IgD-negative memory B cell (primary cell): ENCODE results near the gene IBA57. TPM values are rescaled to one million over a fixed set of nuclear protein-coding genes. Genes with fewer than 3 reads are reported as not detected.

ENCODE experiments used
- H3K27ac Mint-ChIP-seq, 3 donors: one replicate each; pipeline ENCODE4 v1.8.0; 2020 to 2022; ENCODE audit warnings: mild to moderate bottlenecking in 3 of 3, mixed read lengths in 3 of 3, moderate library complexity in 1 of 3
- H3K27me3 Mint-ChIP-seq: one replicate; pipeline ENCODE4 v1.8.0; 2021; ENCODE audit warnings: mixed read lengths
- H3K36me3 Mint-ChIP-seq: one replicate; pipeline ENCODE4 v1.8.0; 2020; ENCODE audit warnings: mild to moderate bottlenecking, mixed read lengths
- H3K4me1 Mint-ChIP-seq, 3 donors: one replicate each; pipeline ENCODE4 v1.8.0; 2020 to 2022; ENCODE audit warnings: mixed read lengths in 3 of 3, mild to moderate bottlenecking in 1 of 3
- H3K4me3 Mint-ChIP-seq, 4 donors: one replicate each; pipeline ENCODE4 v1.8.0; 2020 to 2022; ENCODE audit warnings: mild to moderate bottlenecking in 4 of 4, mixed read lengths in 4 of 4, moderate library complexity in 3 of 4
- H3K9me3 Mint-ChIP-seq, 3 donors: one replicate each; pipeline ENCODE4 v1.8.0; 2020 to 2021; ENCODE audit warnings: mixed read lengths in 3 of 3, mild to moderate bottlenecking in 1 of 3
- polyA plus RNA-seq: library from polyadenylated mRNA; unstranded; fragments of 300-500 nt; fragmentation: Illumina TruSeq; gene quantifications from one replicate; pipeline ENCODE4 v1.2.3, GENCODE V29; 2021

Gene IBA57
- polyA plus RNA-seq, 1 donor from 2014 or later, result 3.3 TPM

DNA sequence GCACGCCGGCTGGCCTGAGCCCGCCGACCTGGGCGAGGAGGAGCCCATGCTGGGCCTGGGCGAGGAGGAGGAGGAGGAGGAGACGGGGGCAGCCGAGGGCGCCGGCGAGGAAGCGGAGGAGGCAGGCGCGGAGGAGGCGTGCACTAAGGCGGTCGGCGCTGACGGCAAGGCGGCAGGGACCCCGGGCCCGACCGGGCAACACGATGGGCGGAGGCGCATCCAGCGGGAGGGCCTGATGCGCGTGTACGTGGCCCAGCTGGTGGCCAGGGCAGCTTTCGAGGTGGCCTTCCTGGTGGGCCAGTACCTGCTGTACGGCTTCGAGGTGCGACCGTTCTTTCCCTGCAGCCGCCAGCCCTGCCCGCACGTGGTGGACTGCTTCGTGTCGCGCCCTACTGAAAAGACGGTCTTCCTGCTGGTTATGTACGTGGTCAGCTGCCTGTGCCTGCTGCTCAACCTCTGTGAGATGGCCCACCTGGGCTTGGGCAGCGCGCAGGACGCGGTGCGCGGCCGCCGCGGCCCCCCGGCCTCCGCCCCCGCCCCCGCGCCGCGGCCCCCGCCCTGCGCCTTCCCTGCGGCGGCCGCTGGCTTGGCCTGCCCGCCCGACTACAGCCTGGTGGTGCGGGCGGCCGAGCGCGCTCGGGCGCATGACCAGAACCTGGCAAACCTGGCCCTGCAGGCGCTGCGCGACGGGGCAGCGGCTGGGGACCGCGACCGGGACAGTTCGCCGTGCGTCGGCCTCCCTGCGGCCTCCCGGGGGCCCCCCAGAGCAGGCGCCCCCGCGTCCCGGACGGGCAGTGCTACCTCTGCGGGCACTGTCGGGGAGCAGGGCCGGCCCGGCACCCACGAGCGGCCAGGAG, 7.2 kb upstream of the IBA57 start:
- Mint-ChIP-seq H3K4me1 (no peaks in the 10 kb centered on the region), H3K27ac (no peak overlapping the region), H3K27me3 (peaks cover 2% of the 10 kb centered on the region), H3K36me3 (peaks cover 2% of the 10 kb centered on the region), H3K9me3 (no peaks in the 10 kb centered on the region), H3K4me3 (no peak overlapping the region)

DNA sequence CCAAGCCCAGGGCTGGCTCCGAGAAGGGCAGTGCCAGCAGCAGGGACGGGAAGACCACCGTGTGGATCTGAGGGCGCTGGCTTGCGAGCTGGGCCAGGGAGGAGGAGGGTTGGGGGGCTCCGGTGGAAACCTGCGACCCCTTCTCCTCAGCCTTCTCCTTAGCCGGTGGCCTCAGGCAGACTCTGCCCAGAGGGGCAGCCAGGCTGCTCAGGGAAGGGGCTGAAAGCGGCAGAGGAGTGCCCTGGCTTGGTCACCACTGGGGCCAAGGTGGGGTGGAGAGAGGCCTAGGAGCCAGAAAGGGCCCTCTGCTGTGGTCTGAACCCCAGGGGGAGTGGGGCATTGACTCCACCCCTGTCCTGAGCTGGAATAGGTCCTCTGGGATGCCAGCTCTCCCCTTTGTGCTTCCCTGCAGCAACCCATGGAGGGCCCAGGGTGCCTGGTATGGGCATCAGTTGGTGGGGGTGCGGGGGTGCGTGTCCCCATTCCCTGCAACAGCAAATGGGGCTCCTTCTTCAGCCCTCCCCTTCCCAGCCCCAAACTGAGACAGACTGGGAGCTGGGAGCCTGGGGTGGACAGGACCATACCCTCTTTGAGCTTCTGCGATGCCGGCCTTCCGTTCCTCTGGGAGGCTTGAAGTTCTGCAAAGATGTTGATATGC, 6.5 kb upstream of the IBA57 start:
- Mint-ChIP-seq H3K4me1 (no peaks in the 10 kb centered on the region), H3K27ac (no peak overlapping the region), H3K27me3 (peaks cover 2% of the 10 kb centered on the region), H3K36me3 (no peaks in the 10 kb centered on the region), H3K9me3 (no peaks in the 10 kb centered on the region), H3K4me3 (no peak overlapping the region)

DNA sequence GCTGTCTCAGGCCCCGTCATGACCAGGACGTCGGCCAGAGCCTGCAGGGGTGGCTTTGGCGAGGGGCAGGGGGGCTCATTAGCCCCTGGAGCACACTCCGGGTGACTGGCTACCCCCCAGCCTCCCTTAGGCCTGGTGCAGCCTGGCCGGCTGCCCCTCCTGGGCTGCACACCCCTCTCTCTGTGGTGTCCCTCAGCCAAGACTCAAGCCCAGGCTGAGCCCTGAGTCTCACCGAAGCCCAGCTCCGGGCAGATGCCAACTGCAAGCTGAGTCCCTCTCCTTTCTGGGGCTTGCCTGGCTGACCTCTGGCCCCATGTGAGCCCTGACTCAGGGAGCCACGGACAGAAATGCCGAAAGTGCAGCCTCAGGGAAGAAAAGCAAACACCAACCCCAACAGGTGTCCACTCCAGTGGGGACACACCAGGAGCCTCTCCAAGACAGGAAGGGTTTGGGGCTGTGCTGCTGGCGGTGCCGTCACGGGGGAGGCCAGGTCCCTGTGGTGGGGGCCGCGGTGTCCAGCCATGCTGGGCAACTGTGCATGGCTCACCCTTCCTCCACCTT, 5.3 kb upstream of the IBA57 start:
- H3K4me1 Mint-ChIP-seq, result peaks cover 3 to 6% (median 5%) of the 10 kb centered on the region in 3 donors
- no peaks in the 10 kb centered on the region for H3K9me3 Mint-ChIP-seq
- H3K27me3 Mint-ChIP-seq, result peaks cover 2% of the 10 kb centered on the region
- no peaks in the 10 kb centered on the region for H3K36me3 Mint-ChIP-seq
- H3K27ac Mint-ChIP-seq, result no peak overlapping the region
- no peak overlapping the region for H3K4me3 Mint-ChIP-seq

DNA sequence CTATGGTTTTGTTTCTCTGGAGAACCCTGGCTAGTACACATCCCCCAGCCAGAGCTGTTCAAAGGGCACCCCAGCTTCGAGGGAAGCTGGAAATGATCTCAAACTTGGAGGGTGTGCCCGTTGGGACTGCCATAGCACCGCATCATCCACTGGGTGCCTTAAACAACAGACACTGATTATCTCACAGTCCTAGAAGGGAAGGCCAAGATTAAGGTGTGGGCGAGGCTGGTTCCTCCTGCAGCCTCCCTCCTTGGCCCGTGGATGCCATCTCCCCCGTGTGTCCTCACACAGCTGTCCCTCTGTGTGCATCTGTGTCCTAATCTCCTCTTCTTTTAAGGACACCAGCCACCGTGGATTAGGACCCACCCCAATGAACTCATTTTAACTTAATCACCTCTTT, 4.2 kb upstream of the IBA57 start:
- Mint-ChIP-seq H3K9me3 (no peaks in the 10 kb centered on the region), H3K4me3 (no peak overlapping the region), H3K36me3 (no peaks in the 10 kb centered on the region), H3K27me3 (peaks cover 2% of the 10 kb centered on the region), H3K27ac (peak overlapping the region in 1 of 3 donors; percentile 23), H3K4me1 (peaks cover 3 to 6% (median 5%) of the 10 kb centered on the region in 3 donors)

DNA sequence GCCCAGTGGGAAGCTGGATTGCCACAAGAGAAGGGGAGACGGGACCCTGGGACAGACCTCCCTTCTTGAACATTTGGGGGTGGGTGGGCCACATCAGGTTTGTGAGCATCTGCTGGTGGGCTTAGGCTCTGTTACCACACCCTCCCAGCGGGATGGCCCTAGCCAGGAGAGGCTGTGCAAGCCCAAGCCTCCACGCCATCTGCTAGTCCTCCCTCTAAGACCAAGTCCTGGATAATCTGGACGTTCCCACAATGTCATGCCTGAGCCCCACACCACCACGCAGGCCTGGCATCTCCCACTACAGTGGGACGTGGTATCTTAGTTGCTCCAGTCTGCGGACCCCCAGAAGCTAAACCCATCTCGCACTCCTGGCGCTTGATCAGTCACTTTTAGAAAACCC, 3.7 kb upstream of the IBA57 start:
- H3K9me3 Mint-ChIP-seq, result no peaks in the 10 kb centered on the region
- H3K4me3 Mint-ChIP-seq, result no peak overlapping the region
- H3K36me3 Mint-ChIP-seq, result no peaks in the 10 kb centered on the region
- peak overlapping the region in 1 of 3 donors; percentile 18 for H3K27ac Mint-ChIP-seq
- peaks cover 6 to 11% (median 9%) of the 10 kb centered on the region in 3 donors for H3K4me1 Mint-ChIP-seq
- peaks cover 2% of the 10 kb centered on the region for H3K27me3 Mint-ChIP-seq

DNA sequence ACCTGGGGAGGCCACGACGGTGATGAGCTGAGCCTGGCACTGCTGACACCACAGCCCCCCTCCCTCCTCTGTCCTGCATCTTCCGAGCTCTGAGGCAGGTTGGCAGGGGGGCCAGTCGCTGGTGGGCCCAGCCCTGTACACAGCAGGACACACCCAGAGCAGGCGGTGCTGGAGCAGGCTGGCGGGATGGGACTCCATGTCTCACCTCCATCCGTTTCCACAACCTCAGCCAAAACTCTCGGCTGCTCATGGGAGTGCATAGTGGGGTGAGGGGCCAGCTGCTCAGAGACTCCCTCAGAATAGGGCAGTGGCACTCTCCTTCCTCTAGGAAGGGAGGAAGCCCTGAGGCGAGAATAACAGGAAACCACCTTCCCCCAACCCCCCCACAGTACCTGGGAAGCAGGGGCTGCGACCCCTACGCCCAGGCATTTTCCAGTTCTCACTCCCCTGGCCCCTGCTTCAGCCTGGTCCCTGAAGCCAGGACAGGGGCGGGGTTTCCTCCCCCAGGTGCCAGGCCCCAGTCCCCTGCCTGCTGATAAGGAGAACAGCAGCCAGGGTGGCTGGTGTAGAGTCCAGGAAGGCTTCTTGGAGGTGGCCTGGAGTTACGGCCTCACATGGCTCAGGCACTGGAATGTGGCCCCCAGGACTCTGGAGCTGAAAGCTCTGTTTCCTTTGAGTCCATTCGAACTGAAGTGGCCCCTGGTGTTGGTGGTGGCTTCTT, 3.2 kb upstream of the IBA57 start:
- H3K27ac Mint-ChIP-seq, result no peak overlapping the region
- peaks cover 8 to 12% (median 10%) of the 10 kb centered on the region in 3 donors for H3K4me1 Mint-ChIP-seq
- no peak overlapping the region for H3K4me3 Mint-ChIP-seq
- H3K27me3 Mint-ChIP-seq, result peaks cover 2% of the 10 kb centered on the region
- H3K36me3 Mint-ChIP-seq, result no peaks in the 10 kb centered on the region
- no peaks in the 10 kb centered on the region for H3K9me3 Mint-ChIP-seq

DNA sequence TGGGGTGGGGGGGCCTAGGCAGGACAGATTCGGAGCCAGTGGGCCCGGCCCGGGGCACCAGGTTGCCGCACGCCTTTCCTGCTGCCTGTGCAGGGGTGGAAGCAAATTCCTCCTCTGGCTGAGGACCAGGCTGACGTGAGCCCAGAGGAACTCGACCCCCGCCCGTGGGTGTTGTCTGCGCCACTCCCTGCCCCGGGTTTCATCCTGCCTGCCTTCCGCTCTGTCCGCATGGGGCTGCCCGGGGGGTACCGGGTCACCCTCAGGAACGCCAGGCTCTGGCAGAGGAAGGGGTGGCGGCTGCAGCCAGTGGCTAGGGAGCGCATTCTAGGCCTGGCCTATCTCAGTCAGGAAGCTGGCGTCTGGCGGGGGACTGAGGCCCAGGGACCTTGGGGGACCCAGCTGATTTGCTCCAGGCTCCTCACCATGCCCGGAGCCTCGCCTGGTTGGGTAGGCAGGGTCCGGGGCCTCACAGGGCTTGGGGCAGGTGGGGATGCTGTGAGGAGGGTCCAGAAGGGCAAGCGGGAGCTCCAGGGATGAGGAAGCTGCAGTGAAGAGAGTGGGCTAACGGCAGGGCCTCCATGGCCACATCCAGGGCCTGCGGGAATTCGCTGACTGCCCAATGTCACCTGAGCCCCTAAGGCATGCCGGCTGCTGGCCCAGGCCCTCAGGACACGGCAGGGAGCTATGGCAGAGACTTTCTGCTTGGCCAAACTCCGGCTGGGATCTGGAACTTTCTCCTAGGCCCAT, 2.4 kb upstream of the IBA57 start:
- Mint-ChIP-seq H3K27ac (peak overlapping the region in 1 of 3 donors; percentile 95), H3K27me3 (peaks cover 2% of the 10 kb centered on the region), H3K9me3 (no peaks in the 10 kb centered on the region), H3K36me3 (no peaks in the 10 kb centered on the region), H3K4me1 (peaks cover 12 to 16% (median 13%) of the 10 kb centered on the region in 3 donors), H3K4me3 (no peak overlapping the region)

DNA sequence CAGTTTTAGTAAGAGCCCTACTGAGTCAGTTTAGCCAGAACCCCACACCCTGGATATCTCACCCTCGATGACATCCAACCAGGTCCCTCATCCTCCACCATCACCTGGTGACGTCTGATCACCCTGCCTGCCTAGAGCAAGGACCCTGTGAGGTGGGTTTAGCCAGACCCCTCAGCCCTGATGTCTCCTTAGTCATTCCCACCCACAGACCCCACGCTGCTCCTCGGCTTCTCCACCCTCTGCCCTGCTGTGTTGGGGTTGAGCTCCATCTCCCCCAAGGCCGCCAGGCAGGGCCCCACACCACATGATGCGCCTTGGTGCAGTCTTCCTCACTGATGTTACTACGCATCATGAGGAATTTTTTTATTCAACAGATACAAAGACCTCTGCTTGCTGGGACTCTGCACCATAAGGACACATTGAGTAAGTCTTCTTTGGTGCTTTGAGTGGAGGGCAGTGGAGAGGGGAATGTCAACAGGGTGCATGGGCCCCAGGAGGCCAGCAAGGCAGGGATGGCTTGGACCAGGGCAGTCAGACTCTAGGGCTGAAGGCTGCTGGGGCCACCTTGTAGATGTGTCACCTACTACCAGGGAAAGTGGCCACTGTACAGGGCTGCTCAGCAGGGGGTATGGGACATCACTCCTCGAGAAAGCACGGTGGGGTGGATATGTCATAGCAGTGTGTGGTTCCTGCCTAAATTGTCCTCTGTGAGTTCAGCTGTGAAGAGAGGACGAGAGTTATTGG, 1.7 kb upstream of the IBA57 start:
- no peaks in the 10 kb centered on the region for H3K36me3 Mint-ChIP-seq

DNA sequence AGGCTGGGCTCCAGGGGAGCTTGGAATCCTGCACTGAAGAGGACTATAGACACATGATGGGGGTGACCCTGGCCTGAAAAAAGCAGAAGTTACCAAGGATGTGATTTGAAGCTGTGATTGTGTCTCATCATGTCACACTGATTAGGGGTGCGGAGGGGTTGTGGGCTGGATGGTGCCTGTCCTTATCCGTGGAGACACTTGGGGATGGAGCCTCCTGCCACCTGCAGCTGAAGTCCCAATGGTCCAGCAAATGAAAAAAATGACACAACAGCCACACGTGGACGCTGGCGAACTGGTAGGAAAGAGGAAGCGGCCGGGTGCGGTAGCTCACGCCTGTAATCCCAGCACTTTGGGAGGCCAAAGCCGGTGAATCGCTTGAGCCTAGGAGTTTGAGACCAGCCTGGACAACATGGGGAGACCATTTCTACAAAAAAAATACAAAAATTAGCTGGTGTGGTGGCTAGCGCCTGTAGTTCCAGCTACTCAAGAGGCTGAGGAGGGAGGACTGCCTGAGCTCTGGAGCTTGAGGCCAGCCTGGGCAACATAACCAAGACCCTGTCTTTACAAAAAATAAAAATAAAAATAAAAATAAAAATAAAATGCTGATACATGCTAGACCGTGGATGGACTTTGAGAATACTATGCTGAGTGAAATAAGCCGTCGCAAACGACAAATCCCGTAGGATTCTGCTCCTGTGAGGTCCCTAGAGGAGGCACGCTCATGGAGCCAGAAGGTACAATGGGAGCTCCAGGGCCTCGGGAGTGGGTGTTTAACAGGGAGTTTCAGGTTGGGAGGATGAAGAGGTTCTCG, 838 bp upstream of the IBA57 start:
- Mint-ChIP-seq H3K27me3 (peaks cover 2% of the 10 kb centered on the region), H3K36me3 (peaks cover 2% of the 10 kb centered on the region), H3K4me1 (peaks cover 12 to 22% (median 17%) of the 10 kb centered on the region in 3 donors), H3K4me3 (peak overlapping the region; percentile 87 to 98 (median 92)), H3K9me3 (no peaks in the 10 kb centered on the region), H3K27ac (peak overlapping the region; percentile 94 to 98 (median 95))

More for the DNA sequence above, 1.7 kb upstream of the IBA57 start:
- Mint-ChIP-seq H3K4me1 (peaks cover 12 to 19% (median 17%) of the 10 kb centered on the region in 3 donors), H3K27me3 (peaks cover 2% of the 10 kb centered on the region), H3K4me3 (peak overlapping the region in 2 of 4 donors; percentile 87 to 89), H3K27ac (peak overlapping the region; percentile 77 to 95 (median 91)), H3K9me3 (no peaks in the 10 kb centered on the region)

DNA sequence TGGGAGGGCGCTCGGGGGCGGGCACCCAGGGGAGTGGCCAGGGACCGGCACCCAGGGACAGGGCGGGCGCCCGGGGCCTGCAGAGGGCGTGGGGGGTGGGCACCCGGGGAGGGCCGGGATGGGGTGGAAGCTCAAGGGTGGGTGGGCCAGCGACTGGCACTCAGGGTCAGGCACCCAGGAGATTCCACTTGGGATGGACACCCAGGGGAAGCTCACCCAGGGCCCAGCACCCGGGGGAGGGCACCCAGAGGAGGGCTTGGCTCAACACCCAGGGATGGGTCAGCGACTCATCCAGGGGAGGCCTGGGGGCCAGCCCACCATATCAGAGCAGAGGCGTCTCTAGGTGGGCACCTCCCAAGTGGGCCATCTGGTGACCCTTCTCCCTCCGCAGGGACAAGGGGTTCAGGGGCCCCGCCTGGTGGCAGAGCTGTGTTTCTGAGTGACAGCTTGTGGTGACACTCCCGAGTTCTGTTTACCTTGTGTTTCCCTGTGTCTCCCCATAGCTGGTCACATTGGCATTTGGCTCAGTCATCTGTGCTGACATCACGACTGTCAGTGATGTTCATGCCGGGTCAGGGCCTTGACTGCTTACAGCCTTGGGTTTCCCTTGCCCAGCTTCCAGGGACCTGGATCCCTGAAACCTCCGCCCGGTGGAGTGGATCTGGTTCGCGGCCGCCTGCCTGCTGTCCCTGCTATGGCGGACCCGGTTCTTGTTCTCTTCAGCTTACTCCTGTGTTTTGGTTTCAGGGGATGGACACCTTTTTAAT, 749 bp downstream of the IBA57 start:
- Mint-ChIP-seq H3K27me3 (no peaks in the 10 kb centered on the region), H3K4me1 (peaks cover 12 to 24% (median 17%) of the 10 kb centered on the region in 3 donors), H3K27ac (peak overlapping the region; percentile 95 to 98 (median 97))

DNA sequence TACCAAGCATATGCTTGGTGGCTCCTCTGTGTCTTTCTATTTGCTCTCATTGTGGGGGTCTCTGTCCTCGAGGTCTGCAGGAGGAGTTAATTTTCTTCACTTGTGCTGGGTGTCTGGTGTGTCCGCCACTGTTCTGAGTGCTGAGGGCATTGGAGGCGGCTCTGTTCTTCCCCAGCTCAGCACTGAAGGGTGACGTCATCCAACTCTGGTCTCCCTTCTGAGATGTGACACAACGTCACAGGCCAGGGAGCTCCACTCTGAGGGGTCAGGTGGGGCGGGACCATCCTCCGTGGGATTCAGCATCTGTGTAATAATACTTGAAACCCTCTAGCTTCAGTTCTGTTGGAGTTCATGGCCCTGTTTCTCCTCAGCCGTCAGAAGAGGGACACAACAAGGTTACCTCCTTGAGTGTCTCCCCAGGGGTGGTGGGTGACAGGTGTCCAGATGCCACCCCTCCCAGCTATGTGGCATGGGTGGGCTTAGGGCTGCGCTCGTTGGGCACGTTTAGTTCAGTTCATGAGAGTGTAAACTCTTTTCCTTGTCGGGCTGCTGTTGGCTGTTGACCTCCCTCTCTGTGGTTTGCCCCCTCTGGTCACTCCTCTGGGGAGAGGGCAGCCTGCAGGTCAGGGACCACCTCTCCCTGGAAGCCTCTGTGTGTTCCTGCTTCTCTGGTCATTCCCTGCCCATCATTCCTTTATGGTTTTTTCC, 3.1 kb downstream of the IBA57 start:
- Mint-ChIP-seq H3K36me3 (peaks cover 2% of the 10 kb centered on the region), H3K27ac (peak overlapping the region in 1 of 3 donors; percentile 95), H3K9me3 (no peaks in the 10 kb centered on the region), H3K4me1 (peaks cover 12 to 34% (median 17%) of the 10 kb centered on the region in 3 donors), H3K4me3 (peak overlapping the region in 1 of 4 donors; percentile 49), H3K27me3 (no peaks in the 10 kb centered on the region)

More for the DNA sequence above, 749 bp downstream of the IBA57 start:
- H3K4me3 Mint-ChIP-seq, result peak overlapping the region; percentile 84 to 96 (median 92)
- H3K36me3 Mint-ChIP-seq, result peaks cover 2% of the 10 kb centered on the region
- H3K9me3 Mint-ChIP-seq, result no peaks in the 10 kb centered on the region

DNA sequence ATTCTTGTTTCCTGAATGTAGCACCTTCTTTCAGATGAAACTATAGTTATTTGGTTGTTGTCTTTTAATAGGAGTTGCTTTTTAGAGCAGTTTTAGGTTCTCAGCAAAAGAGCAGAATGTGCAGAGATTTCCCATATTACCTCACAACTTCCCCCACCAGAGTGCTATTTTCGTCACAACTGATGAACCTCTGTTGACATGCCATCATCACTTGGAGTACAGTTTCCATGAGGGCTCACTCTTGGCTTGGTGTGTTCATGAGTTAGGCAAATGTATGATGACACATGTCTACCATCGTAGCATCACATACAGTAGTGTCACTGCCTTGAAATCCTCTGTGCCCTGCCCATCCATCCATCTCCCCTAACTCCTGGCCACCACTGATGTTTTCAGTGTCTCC, 3.7 kb downstream of the IBA57 start:
- Mint-ChIP-seq H3K4me3 (peak overlapping the region in 1 of 4 donors; percentile 49), H3K36me3 (peaks cover 2% of the 10 kb centered on the region), H3K27ac (peak overlapping the region in 1 of 3 donors; percentile 95), H3K4me1 (peaks cover 11 to 34% (median 17%) of the 10 kb centered on the region in 3 donors), H3K9me3 (no peaks in the 10 kb centered on the region), H3K27me3 (no peaks in the 10 kb centered on the region)
